ENCODE results near the gene TXNDC9. TPM values are rescaled to one million over a fixed set of nuclear protein-coding genes. Genes with fewer than 3 reads are reported as not detected.
"Not testable (repeated sequence)": the region's sequence is repeated elsewhere in the genome, so short reads cannot be mapped to it uniquely, and the experiment has no call there.

TXNDC9 gene, protein sequence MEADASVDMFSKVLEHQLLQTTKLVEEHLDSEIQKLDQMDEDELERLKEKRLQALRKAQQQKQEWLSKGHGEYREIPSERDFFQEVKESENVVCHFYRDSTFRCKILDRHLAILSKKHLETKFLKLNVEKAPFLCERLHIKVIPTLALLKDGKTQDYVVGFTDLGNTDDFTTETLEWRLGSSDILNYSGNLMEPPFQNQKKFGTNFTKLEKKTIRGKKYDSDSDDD
- polyA plus RNA-seq (2012; ENCODE audit: missing spikeins): 35.2 TPM

DNA sequence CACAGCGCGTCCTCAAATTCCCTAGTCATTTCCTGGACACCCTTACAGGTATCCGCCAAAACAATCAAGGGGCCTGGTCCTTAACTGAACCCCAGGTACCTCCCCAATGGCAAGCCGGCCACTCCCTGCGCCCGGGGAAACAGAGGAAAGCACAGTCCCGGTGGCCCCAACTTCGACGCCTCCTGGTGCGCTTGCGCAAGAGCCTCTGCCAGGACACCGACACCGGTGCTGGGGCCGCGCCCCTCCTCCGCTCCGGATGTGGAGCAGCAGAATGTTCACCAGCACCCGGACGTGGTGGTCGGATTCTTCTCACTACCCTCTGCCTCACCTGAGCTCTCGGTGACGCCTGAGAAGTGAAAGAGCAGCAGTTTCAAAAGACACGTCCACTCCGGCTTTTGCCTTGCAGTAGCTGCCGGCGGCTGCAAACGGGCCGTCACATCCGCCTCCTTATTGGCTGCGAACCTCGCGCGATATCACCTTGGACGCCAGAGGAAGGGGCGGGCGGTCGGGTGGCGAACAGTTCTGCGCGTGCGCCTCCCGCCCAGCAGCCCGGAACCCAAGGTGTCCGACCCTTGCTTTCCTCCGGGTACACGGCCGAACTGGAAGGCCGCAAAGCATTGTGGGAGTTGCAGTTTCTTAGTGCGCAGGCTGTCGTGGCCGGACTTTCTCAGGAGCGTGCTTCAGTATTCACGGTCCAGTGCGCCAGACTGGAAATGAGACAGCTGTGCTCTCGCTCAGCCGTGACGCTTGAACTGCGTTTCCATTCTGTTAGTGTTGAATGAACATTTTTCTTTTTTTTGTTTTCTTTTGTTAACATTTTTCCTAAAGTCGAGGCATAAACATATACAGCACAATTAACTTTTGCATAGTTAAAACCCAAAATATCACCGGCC, at the start of gene TXNDC9:
Gene TXNDC9, minus strand, starts transcription at position 423 of the 893 bp plus-strand sequence. CDS start 3,123 bp downstream, outside the sequence.
- DNase-seq (ENCODE audit: insufficient read length) (peak; percentile 85), FAIRE-seq (peak; percentile 93)
- TF ChIP-seq TAF1 (IDR thresholded peaks at IDR 0.05; ENCODE audit: borderline replicate concordance, low read depth, low read length): peak; percentile 92
- peak; percentile 98 for TF ChIP-seq POLR2A (IDR thresholded peaks at IDR 0.05; ENCODE audit: low read depth, low read length)
- peak; percentile 99 for TF ChIP-seq POLR2AphosphoS5 (IDR thresholded peaks at IDR 0.05; ENCODE audit: low read depth, low read length)

DNA sequence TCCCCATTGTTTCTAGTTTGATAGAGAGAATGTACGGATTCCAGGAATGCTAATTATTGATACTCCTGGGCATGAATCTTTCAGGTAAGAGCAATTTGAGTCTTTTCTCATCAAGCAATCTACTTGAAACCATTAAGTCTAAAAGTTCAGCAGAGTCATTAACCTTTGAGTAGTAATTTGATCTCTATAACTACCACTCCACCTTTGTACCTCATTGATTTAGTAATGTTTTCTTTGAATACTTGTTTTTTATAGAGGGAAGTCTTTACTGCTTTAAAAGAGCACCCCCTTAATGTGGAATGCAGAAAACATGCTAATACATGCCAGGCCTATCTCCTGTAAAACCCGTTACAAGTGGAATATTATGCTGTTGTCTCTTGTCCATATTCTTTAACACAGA, 46.0 kb upstream of the TXNDC9 start:
- FAIRE-seq (no peak), DNase-seq (ENCODE audit: insufficient read length) (no peak)
- no peak for TF ChIP-seq POLR2AphosphoS5 (IDR thresholded peaks at IDR 0.05; ENCODE audit: low read depth, low read length)
- no peak for TF ChIP-seq TAF1 (IDR thresholded peaks at IDR 0.05; ENCODE audit: borderline replicate concordance, low read depth, low read length)
- no peak for TF ChIP-seq POLR2A (IDR thresholded peaks at IDR 0.05; ENCODE audit: low read depth, low read length)

DNA sequence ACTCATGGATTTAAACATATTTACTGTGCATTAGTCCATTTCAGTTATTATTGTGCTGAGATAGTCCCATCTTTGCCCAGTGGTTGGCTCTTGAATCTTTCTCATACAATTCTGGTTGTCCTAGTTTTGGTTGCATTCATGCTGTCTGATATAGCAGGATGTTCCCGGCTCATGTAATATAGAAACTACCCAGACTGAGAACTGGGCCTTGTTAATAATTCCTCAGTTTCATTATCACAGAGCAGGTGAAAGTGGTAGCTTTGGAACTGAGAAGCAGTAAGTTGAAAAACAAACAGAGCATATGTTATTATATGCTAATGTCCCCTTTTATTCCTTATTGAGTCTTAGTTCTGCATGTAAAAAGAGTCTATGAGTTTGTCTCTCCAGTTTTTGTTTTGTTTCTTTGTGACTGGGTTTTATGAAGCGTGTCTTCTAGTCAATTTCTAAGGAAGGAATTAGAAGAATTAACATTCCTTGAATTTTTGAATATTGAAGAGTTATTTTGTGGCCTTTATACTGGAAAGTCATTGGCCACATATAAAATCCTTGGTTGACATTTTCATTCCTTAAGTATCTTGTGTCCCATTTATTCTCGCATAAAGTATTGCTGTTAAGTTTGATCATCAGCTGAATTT, 44.4 kb upstream of the TXNDC9 start:
- TF ChIP-seq POLR2A (IDR thresholded peaks at IDR 0.05; ENCODE audit: low read depth, low read length): no peak
- no peak for TF ChIP-seq TAF1 (IDR thresholded peaks at IDR 0.05; ENCODE audit: borderline replicate concordance, low read depth, low read length)
- TF ChIP-seq POLR2AphosphoS5 (IDR thresholded peaks at IDR 0.05; ENCODE audit: low read depth, low read length): no peak
- FAIRE-seq: no peak
- DNase-seq (ENCODE audit: insufficient read length): no peak

DNA sequence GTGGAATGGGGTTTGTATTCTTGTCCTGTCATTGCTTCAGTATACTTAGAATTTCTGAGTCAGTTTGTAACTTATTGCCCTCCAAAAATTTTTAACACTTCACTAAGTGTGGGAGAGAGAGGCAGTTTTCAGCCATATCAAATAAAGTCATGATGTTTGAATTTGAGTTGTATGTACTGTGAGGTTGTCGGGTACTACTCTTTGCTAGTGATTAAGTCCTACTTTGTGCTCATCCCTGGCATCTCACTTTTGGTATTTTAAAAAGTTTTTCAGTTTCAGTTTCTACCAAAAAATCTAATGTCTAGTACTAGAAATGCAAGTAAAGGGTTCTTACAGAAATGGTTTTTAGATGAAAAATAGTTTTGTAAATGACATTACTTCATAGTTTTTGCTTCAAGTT, 41.7 kb upstream of the TXNDC9 start:
- DNase-seq (ENCODE audit: insufficient read length) (no peak), FAIRE-seq (no peak)
- TF ChIP-seq POLR2AphosphoS5 (IDR thresholded peaks at IDR 0.05; ENCODE audit: low read depth, low read length) (no peak), POLR2A (IDR thresholded peaks at IDR 0.05; ENCODE audit: low read depth, low read length) (no peak), TAF1 (IDR thresholded peaks at IDR 0.05; ENCODE audit: borderline replicate concordance, low read depth, low read length) (no peak)

DNA sequence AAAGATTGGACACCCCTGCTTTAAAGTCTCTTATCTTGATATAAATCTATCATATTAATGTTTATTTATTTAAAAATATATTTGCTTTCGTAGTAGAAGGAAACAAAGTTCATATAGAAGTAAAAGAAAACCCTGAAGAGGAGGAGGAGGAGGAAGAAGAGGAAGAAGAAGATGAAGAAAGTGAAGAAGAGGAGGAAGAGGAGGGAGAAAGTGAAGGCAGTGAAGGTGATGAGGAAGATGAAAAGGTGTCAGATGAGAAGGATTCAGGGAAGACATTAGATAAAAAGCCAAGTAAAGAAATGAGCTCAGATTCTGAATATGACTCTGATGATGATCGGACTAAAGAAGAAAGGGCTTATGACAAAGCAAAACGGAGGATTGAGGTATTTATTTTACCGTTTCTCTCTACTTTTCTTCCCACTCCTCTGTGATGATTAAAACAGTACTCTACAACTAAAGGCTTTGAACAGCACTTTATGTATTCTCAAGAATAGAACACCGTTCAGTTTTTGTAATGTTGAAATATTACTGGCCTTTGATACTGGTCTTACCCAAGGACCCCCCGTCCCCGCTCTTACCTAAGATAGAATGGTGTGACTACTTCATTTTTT, 40.2 kb upstream of the TXNDC9 start:
- DNase-seq (ENCODE audit: insufficient read length) (no peak), FAIRE-seq (no peak)
- TF ChIP-seq POLR2A (IDR thresholded peaks at IDR 0.05; ENCODE audit: low read depth, low read length) (no peak), POLR2AphosphoS5 (IDR thresholded peaks at IDR 0.05; ENCODE audit: low read depth, low read length) (no peak), TAF1 (IDR thresholded peaks at IDR 0.05; ENCODE audit: borderline replicate concordance, low read depth, low read length) (no peak)

DNA sequence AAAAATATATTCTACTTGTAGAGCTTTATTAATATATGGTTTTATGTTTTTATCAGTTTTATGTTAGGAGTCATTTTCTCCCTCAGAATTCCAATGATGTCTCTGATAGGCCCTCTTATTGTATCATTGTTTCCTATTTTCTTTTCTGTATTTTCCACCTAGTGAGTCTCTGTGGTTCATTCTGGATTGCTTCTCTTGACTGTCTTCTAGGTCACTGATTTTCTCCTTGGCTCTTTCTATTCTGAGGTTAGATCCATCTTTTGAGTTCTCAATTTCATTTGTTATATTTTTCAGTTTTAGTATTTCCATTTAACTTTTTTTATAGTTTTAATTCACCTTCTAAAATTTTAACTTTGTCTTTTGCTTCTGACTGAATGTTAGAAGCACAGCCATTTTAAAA, 38.6 kb upstream of the TXNDC9 start:
- no peak for DNase-seq (ENCODE audit: insufficient read length)
- TF ChIP-seq POLR2AphosphoS5 (IDR thresholded peaks at IDR 0.05; ENCODE audit: low read depth, low read length): no peak
- TF ChIP-seq POLR2A (IDR thresholded peaks at IDR 0.05; ENCODE audit: low read depth, low read length): no peak
- no peak for TF ChIP-seq TAF1 (IDR thresholded peaks at IDR 0.05; ENCODE audit: borderline replicate concordance, low read depth, low read length)
- no peak for FAIRE-seq

DNA sequence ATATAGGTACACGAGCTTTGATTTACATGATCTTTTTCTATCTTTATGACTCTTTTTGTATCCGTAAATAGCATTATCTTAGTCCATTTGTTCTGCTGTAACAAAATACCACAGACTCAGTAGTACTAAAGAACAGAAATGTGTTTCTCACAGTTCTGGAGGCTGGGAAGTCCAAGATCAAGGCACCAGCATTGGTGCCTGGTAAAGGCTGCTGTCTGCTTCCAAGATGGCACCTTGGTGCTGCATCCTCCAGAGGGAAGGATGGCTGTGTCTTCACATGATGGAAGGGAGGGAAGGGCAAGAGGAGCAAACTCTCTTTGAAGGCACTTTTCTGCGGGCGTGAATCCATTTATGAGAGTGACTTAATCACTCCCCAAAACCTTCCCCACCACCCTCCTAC, 37.0 kb upstream of the TXNDC9 start:
- no peak for FAIRE-seq
- TF ChIP-seq TAF1 (IDR thresholded peaks at IDR 0.05; ENCODE audit: borderline replicate concordance, low read depth, low read length) (no peak), POLR2AphosphoS5 (IDR thresholded peaks at IDR 0.05; ENCODE audit: low read depth, low read length) (no peak), POLR2A (IDR thresholded peaks at IDR 0.05; ENCODE audit: low read depth, low read length) (no peak)

DNA sequence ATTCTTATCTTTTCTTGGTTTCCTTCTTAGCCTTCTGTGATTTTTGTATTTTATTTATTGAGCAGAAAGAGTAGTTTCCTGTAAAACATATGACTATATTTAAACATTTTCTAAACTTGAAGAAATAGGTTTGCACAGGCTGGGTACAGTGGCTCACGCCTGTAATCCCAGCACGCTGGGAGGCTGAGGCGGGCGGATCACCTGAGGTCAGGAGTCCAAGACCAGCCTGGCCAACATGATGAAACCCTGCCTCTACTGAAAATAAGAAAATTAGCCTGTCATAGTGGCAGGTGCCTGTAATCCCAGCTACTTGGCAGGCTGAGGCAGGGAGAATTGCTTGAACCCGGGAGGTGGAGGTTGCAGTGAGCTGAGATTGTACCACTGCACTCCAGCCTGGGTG, 32.7 kb upstream of the TXNDC9 start:
- not testable (repeated sequence) for FAIRE-seq; DNase-seq (ENCODE audit: insufficient read length)

More for the DNA sequence above, 37.0 kb upstream of the TXNDC9 start:
- no peak for DNase-seq (ENCODE audit: insufficient read length)

DNA sequence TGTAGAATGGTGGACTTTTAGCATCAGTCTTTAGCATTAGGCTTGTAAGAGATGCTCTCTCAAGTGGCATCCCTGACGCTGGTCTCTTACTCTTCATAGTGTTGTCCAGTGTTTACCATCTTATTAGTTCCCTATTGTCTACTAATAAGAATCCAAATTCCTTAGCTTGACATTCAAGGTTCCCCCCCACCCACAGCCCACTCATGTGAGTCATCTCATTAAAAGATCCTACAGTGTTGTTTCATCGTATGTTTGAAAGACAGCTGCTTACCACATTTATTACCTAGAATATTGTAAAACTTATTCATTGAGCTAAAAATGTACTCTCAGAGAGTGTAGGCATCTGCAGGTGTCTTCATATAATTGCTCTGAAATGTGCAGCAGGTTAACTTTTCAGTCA, 29.5 kb upstream of the TXNDC9 start:
- FAIRE-seq (no peak), DNase-seq (ENCODE audit: insufficient read length) (no peak)
- TF ChIP-seq POLR2A (IDR thresholded peaks at IDR 0.05; ENCODE audit: low read depth, low read length) (no peak), TAF1 (IDR thresholded peaks at IDR 0.05; ENCODE audit: borderline replicate concordance, low read depth, low read length) (no peak), POLR2AphosphoS5 (IDR thresholded peaks at IDR 0.05; ENCODE audit: low read depth, low read length) (no peak)

DNA sequence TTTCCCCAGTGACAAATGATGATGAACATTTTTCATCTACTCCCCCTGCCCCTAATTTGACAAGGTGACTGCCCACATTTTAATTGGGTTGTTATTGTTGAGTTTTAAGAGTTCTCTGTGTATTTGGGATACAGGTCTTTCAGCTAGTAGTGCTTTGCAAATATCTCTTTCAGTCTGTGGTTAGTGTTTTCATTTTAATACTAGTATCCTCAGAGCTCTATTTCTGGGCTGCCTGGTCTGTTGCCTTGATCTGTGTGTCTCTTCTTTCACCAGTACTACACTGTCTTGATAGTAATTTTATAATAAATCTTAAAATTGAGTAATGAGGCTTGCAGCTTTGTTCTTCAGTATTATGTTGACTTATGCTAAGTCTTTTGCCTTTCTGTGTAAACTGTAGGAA, 20.7 kb upstream of the TXNDC9 start:
- TF ChIP-seq POLR2AphosphoS5 (IDR thresholded peaks at IDR 0.05; ENCODE audit: low read depth, low read length): no peak
- no peak for TF ChIP-seq POLR2A (IDR thresholded peaks at IDR 0.05; ENCODE audit: low read depth, low read length)
- no peak for TF ChIP-seq TAF1 (IDR thresholded peaks at IDR 0.05; ENCODE audit: borderline replicate concordance, low read depth, low read length)
- FAIRE-seq: no peak
- DNase-seq (ENCODE audit: insufficient read length): no peak

DNA sequence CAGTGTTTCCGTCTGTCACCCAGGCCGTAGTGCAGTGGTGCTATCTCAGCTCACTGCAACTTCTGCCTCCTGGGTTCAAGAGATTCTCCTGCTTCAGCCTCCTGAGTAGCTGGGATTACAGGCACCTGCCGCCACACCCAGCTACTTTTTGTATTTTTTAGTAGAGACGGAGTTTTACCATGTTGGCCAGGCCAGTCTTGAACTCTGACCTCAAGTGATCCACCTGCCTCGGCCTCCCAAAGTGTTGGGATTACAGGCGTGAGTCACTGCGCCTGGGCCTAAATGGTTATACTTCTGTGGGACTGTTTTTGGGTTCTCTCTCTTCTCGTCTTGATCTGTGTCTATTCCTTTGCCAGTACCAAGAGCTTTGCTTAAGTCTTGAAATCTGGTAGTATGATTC, 18.7 kb upstream of the TXNDC9 start:
- not testable (repeated sequence) for DNase-seq (ENCODE audit: insufficient read length); FAIRE-seq

All from GM12892 (cell line).